ENCODE results near the gene GDI2.
"Not testable (repeated sequence)": the region's sequence is repeated elsewhere in the genome, so short reads cannot be mapped to it uniquely, and the experiment has no call there.

Gene GDI2

DNA sequence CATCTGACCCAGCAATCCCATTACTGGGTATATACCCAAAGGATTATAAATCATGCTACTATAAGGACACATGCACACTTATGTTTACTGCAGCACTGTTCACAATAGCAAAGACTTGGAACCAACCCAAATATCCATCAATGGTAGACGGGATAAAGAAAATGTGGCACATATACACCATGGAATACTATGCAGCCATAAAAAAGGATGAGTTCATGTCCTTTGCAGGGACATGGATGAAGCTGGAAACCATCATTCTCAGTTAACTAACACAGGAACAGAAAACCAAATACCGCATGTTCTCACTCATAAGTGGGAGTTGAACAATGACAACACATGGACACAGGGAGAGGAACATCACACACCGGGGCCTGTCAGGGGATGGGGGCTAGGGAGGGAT lies 35.5 kb downstream of the GDI2 start:
- H3K27me3 ChIP-seq (ENCODE audit: low read depth, low read length); H3K27ac ChIP-seq (ENCODE audit: low read length); H3K4me3 ChIP-seq (ENCODE audit: low read depth in 1 of 2, low read length in 2 of 2); H3K9me3 ChIP-seq (ENCODE audit: control insufficient read depth in 1 of 2, low read length in 2 of 2): not testable (repeated sequence)
- H3K36me3 ChIP-seq (ENCODE audit: control insufficient read depth in 1 of 2, insufficient read depth in 2 of 2, low read length in 2 of 2) = peaks cover 8 to 11% of the 10 kb centered on the region in 2 donors
- H3K4me1 ChIP-seq (ENCODE audit: control insufficient read depth in 1 of 2, insufficient read depth in 2 of 2, low read length in 2 of 2) = peaks cover 14 to 26% of the 10 kb centered on the region in 2 donors

- H3K27me3 ChIP-seq (ENCODE audit: low read depth, low read length) = no peaks in the 10 kb centered on the region
- no peak overlapping the region for H3K4me3 ChIP-seq (ENCODE audit: low read depth in 1 of 2, low read length in 2 of 2)
- H3K27ac ChIP-seq (ENCODE audit: low read length) = no peak overlapping the region
- H3K4me1 ChIP-seq (ENCODE audit: control insufficient read depth in 1 of 2, insufficient read depth in 2 of 2, low read length in 2 of 2) = peaks cover 14 to 26% of the 10 kb centered on the region in 2 donors
- H3K9me3 ChIP-seq (ENCODE audit: control insufficient read depth in 1 of 2, low read length in 2 of 2) = no peaks in the 10 kb centered on the region
- H3K36me3 ChIP-seq (ENCODE audit: control insufficient read depth in 1 of 2, insufficient read depth in 2 of 2, low read length in 2 of 2) = peaks cover 3 to 12% of the 10 kb centered on the region in 2 donors
Observed at GRCh38 chr10:5776881-5777197, 36.4 kb downstream of the GDI2 start.

GRCh38 chr10:5776136-5776880 lies 36.9 kb downstream of the GDI2 start:
- H3K27ac ChIP-seq (ENCODE audit: low read length) = no peak overlapping the region
- no peaks in the 10 kb centered on the region for H3K9me3 ChIP-seq (ENCODE audit: control insufficient read depth in 1 of 2, low read length in 2 of 2)
- H3K36me3 ChIP-seq (ENCODE audit: control insufficient read depth in 1 of 2, insufficient read depth in 2 of 2, low read length in 2 of 2) = peaks cover 7 to 12% of the 10 kb centered on the region in 2 donors
- no peaks in the 10 kb centered on the region for H3K27me3 ChIP-seq (ENCODE audit: low read depth, low read length)
- H3K4me3 ChIP-seq (ENCODE audit: low read depth in 1 of 2, low read length in 2 of 2) = peak overlapping the region in 1 of 2 donors; percentile 1
- peaks cover 14 to 26% of the 10 kb centered on the region in 2 donors for H3K4me1 ChIP-seq (ENCODE audit: control insufficient read depth in 1 of 2, insufficient read depth in 2 of 2, low read length in 2 of 2)

- Histone ChIP-seq H3K36me3 (ENCODE audit: control insufficient read depth in 1 of 2, insufficient read depth in 2 of 2, low read length in 2 of 2) (peaks cover 10 to 12% of the 10 kb centered on the region in 2 donors), H3K9me3 (ENCODE audit: control insufficient read depth in 1 of 2, low read length in 2 of 2) (no peaks in the 10 kb centered on the region), H3K4me3 (ENCODE audit: low read depth in 1 of 2, low read length in 2 of 2) (peak overlapping the region in 1 of 2 donors; percentile 1)
Observed at GRCh38 chr10:5775685-5776084, 37.5 kb downstream of the GDI2 start.

DNA sequence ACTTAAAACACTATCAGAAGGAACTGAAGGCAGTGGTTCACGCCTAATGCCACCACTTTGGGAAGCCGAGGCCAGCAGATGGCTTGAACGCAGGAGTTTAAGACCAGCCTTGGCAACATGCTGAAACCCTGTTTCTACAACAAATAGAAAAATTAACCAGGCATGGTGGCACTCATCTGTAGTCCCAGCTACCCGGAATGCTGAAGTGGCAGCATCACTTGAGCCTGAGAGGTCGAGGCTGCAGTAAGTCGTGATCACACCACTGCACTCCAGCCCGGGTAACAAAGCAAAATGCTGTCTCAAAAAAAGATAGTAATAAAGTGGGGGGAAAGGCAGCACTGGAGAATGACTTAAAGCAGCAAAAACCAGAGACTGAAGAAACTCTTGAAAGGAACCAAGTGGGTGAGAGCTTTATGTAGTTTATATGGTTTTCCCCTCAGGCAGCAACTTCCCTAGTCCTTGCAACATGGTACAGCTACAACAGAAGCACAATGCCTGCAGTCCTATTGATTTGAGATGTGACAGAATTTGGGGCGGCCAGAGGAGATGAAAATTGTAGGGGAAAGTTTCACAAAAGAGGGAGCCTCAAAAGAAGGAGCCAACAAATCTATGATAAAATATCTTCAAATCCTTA lies 38.1 kb downstream of the GDI2 start:
- H3K27ac ChIP-seq (ENCODE audit: low read length) = peak overlapping the region; percentile 31
- peaks cover 14 to 26% of the 10 kb centered on the region in 2 donors for H3K4me1 ChIP-seq (ENCODE audit: control insufficient read depth in 1 of 2, insufficient read depth in 2 of 2, low read length in 2 of 2)
- H3K4me3 ChIP-seq (ENCODE audit: low read depth in 1 of 2, low read length in 2 of 2) = no peak overlapping the region
- H3K36me3 ChIP-seq (ENCODE audit: control insufficient read depth in 1 of 2, insufficient read depth in 2 of 2, low read length in 2 of 2) = peaks cover 10 to 12% of the 10 kb centered on the region in 2 donors
- no peaks in the 10 kb centered on the region for H3K27me3 ChIP-seq (ENCODE audit: low read depth, low read length)
- no peaks in the 10 kb centered on the region for H3K9me3 ChIP-seq (ENCODE audit: control insufficient read depth in 1 of 2, low read length in 2 of 2)

More at GRCh38 chr10:5775685-5776084, 37.5 kb downstream of the GDI2 start:
- peaks cover 14 to 26% of the 10 kb centered on the region in 2 donors for H3K4me1 ChIP-seq (ENCODE audit: control insufficient read depth in 1 of 2, insufficient read depth in 2 of 2, low read length in 2 of 2)
- H3K27ac ChIP-seq (ENCODE audit: low read length) = peak overlapping the region; percentile 31
- H3K27me3 ChIP-seq (ENCODE audit: low read depth, low read length) = no peaks in the 10 kb centered on the region

- peaks cover 63 to 65% of the 10 kb centered on the region in 2 donors for H3K36me3 ChIP-seq (ENCODE audit: control insufficient read depth in 1 of 2, insufficient read depth in 2 of 2, low read length in 2 of 2)
Observed at GRCh38 chr10:5766189-5766588, 47.0 kb downstream of the GDI2 start.

DNA sequence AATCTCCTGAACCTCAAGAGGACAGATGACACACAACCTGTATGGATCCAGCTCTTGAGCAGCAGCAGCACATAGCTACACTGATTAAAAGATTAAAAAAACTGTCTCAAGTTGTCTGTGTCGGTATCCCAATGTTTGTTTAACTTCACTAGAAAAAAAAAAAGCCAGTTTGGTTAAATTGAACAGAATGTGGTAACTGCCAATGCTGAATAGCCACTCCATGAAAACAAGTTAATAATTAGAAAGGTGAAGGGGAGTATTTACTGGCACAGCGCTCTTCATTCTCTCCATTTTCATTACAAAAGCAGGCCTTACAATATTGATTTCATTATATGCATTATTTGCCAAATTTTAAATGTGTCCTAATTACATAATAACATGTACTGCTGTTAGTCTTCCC lies 47.6 kb downstream of the GDI2 start:
- Histone ChIP-seq H3K27ac (ENCODE audit: low read length) (no peak overlapping the region), H3K27me3 (ENCODE audit: low read depth, low read length) (no peaks in the 10 kb centered on the region), H3K4me3 (ENCODE audit: low read depth in 1 of 2, low read length in 2 of 2) (no peak overlapping the region), H3K9me3 (ENCODE audit: control insufficient read depth in 1 of 2, low read length in 2 of 2) (no peaks in the 10 kb centered on the region), H3K36me3 (ENCODE audit: control insufficient read depth in 1 of 2, insufficient read depth in 2 of 2, low read length in 2 of 2) (peaks cover 66 to 70% of the 10 kb centered on the region in 2 donors), H3K4me1 (ENCODE audit: control insufficient read depth in 1 of 2, insufficient read depth in 2 of 2, low read length in 2 of 2) (no peaks in the 10 kb centered on the region)

More at GRCh38 chr10:5766189-5766588, 47.0 kb downstream of the GDI2 start:
- Histone ChIP-seq H3K27ac (ENCODE audit: low read length) (no peak overlapping the region), H3K4me1 (ENCODE audit: control insufficient read depth in 1 of 2, insufficient read depth in 2 of 2, low read length in 2 of 2) (no peaks in the 10 kb centered on the region), H3K27me3 (ENCODE audit: low read depth, low read length) (no peaks in the 10 kb centered on the region), H3K4me3 (ENCODE audit: low read depth in 1 of 2, low read length in 2 of 2) (no peak overlapping the region), H3K9me3 (ENCODE audit: control insufficient read depth in 1 of 2, low read length in 2 of 2) (no peaks in the 10 kb centered on the region)

DNA sequence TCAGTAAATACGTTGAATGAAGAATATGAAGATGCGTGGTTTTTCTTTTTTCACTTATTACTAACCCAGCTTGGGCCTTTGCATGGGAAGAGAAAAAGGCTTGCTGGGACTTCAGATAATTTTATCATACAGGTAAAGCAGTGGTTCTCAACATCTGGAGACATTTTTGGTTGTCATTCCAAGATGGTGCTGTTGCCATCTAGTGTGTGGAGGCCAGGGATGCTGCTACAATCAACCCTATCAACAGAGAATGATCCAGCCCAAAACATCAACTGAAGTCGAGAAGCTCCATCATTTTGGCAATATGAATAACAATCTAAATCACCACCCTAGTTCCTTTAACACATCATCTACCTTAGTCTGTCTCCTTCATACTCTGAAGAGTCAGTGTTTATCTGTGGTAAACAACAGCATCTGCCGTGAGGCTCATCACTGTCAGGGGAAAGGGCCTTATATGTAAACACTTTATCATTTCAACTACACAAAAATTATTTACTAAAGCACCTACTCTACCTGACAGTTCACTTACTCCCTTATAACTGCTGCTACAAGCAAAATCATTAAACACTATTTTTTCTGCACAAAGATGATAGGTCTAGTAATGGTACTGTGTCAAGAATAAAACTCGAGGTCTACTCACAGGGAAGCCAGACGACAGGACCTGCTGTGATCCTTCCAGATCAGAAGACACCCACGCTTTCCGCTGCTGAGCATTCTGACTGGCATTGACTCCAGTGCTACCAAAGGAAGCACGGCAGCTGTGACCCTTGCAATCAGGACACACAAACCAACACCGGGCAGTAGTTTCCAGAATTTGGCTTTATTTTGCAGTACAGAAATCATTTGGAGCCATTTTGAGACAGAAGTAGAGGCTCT lies 48.6 kb downstream of the GDI2 start:
- no peaks in the 10 kb centered on the region for H3K9me3 ChIP-seq (ENCODE audit: control insufficient read depth in 1 of 2, low read length in 2 of 2)

DNA sequence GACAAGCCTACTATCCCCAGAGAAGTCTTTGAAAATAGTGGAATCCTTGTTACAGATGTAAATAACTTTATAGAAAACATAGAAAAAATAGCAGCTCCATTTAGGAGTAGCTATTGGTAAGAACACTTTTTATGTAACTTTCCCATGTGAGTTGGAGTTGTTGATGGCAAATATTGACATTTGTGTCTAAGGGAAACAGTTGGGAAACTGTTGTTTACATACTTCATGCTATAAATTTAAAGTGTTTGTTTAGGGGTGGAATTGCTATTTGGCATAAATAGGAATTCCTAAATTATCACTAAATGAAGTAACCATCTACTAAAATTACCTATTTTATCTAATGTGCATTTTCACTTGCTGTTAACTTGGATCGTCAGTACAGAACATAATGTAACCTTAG lies 50.7 kb downstream of the GDI2 start:
- no peak overlapping the region for H3K4me3 ChIP-seq (ENCODE audit: low read depth in 1 of 2, low read length in 2 of 2)
- H3K4me1 ChIP-seq (ENCODE audit: control insufficient read depth in 1 of 2, insufficient read depth in 2 of 2, low read length in 2 of 2) = no peaks in the 10 kb centered on the region
- peaks cover 82 to 83% of the 10 kb centered on the region in 2 donors for H3K36me3 ChIP-seq (ENCODE audit: control insufficient read depth in 1 of 2, insufficient read depth in 2 of 2, low read length in 2 of 2)
- no peaks in the 10 kb centered on the region for H3K9me3 ChIP-seq (ENCODE audit: control insufficient read depth in 1 of 2, low read length in 2 of 2)
- H3K27me3 ChIP-seq (ENCODE audit: low read depth, low read length) = no peaks in the 10 kb centered on the region
- no peak overlapping the region for H3K27ac ChIP-seq (ENCODE audit: low read length)

More for the DNA sequence above, 48.6 kb downstream of the GDI2 start:
- no peak overlapping the region for H3K27ac ChIP-seq (ENCODE audit: low read length)
- no peaks in the 10 kb centered on the region for H3K4me1 ChIP-seq (ENCODE audit: control insufficient read depth in 1 of 2, insufficient read depth in 2 of 2, low read length in 2 of 2)
- H3K4me3 ChIP-seq (ENCODE audit: low read depth in 1 of 2, low read length in 2 of 2) = no peak overlapping the region
- H3K36me3 ChIP-seq (ENCODE audit: control insufficient read depth in 1 of 2, insufficient read depth in 2 of 2, low read length in 2 of 2) = peaks cover 70 to 75% of the 10 kb centered on the region in 2 donors
- no peaks in the 10 kb centered on the region for H3K27me3 ChIP-seq (ENCODE audit: low read depth, low read length)

DNA sequence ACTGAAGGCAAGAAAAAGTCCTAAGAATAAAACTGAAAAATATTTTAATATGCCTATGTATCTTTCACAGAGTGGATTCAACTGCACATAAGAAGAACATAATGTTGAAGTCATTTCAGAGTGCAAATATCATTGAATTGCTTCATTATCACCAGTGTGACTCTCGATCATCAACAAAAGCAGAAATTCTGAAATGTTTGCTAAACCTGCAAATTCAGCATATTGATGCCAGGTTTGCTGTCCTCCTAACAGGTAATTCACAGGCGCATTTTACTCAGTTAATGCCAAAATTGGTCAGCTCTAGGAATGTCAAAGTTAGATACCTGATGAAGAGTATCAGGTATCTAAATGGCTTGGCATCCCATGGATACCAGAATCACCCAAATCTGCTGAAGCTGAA lies 52.0 kb downstream of the GDI2 start:
- no peak overlapping the region for H3K4me3 ChIP-seq (ENCODE audit: low read depth in 1 of 2, low read length in 2 of 2)
- peaks cover 80 to 81% of the 10 kb centered on the region in 2 donors for H3K36me3 ChIP-seq (ENCODE audit: control insufficient read depth in 1 of 2, insufficient read depth in 2 of 2, low read length in 2 of 2)
- no peaks in the 10 kb centered on the region for H3K4me1 ChIP-seq (ENCODE audit: control insufficient read depth in 1 of 2, insufficient read depth in 2 of 2, low read length in 2 of 2)
- H3K9me3 ChIP-seq (ENCODE audit: control insufficient read depth in 1 of 2, low read length in 2 of 2) = no peaks in the 10 kb centered on the region
- H3K27me3 ChIP-seq (ENCODE audit: low read depth, low read length) = no peaks in the 10 kb centered on the region
- H3K27ac ChIP-seq (ENCODE audit: low read length) = no peak overlapping the region

GRCh38 chr10:5760515-5760914 lies 52.7 kb downstream of the GDI2 start:
- Histone ChIP-seq H3K27ac (ENCODE audit: low read length) (no peak overlapping the region), H3K4me3 (ENCODE audit: low read depth in 1 of 2, low read length in 2 of 2) (no peak overlapping the region), H3K27me3 (ENCODE audit: low read depth, low read length) (no peaks in the 10 kb centered on the region), H3K4me1 (ENCODE audit: control insufficient read depth in 1 of 2, insufficient read depth in 2 of 2, low read length in 2 of 2) (no peaks in the 10 kb centered on the region), H3K9me3 (ENCODE audit: control insufficient read depth in 1 of 2, low read length in 2 of 2) (no peaks in the 10 kb centered on the region), H3K36me3 (ENCODE audit: control insufficient read depth in 1 of 2, insufficient read depth in 2 of 2, low read length in 2 of 2) (peaks cover 73 to 75% of the 10 kb centered on the region in 2 donors)

Data from muscle layer of duodenum (tissue), 2 donors.